Measurements from ENCODE around the gene S100A11. TPM values are rescaled to one million over a fixed set of nuclear protein-coding genes. Genes with fewer than 3 reads are reported as not detected.

S100A11 gene
- total and polyA plus RNA-seq, 7 experiments from 2014 or later: 28.6 to 442 (median 189) TPM

- Histone ChIP-seq H3K36me3 (ENCODE audit: control insufficient read depth in 2 of 3, insufficient read depth in 3 of 3, low read length in 3 of 3) (peaks cover 3 to 23% (median 15%) of the 10 kb centered on the region in 3 experiments), H3K27me3 (ENCODE audit: control insufficient read depth in 2 of 2, insufficient read depth in 2 of 2, low read length in 2 of 2) (no peaks in the 10 kb centered on the region), H3K4me3 (ENCODE audit: low read length) (peak overlapping the region; percentile 70), H3K4me1 (ENCODE audit: control insufficient read depth in 2 of 2, insufficient read depth in 2 of 2, low read length in 2 of 2) (peaks cover 21 to 22% of the 10 kb centered on the region in 2 donors), H3K9me3 (ENCODE audit: control insufficient read depth in 2 of 3, low read length in 3 of 3) (no peaks in the 10 kb centered on the region), H3K27ac (ENCODE audit: low read depth, low read length) (peak overlapping the region; percentile 81)
- no peak for ATAC-seq
- Mint-ChIP-seq H3K9me3 (peaks cover 0 to 1% (median 0%) of the 10 kb centered on the region in 11 donors), H3K36me3 (peaks cover 10 to 38% (median 12%) of the 10 kb centered on the region in 5 donors), H3K27ac (peak overlapping the region; percentile 95 to 100 (median 98)), H3K4me1 (peaks cover 26 to 57% (median 41%) of the 10 kb centered on the region in 7 donors), H3K27me3 (no peaks in the 10 kb centered on the region), H3K4me3 (peak overlapping the region; percentile 88 to 99 (median 96))
- CTCF ChIA-PET: interaction anchor here (0.9 to 3.5 kb wide), 7 partner anchors 8 to 151 kb away, joined by 3 to 27 read pairs (median 7); no protein-coding TSS in a partner anchor
- POLR2A ChIA-PET: interaction anchor here (0.6 to 4.4 kb wide), 8 partner anchors 12 to 137 kb away, joined by 3 to 90 read pairs (median 4); no protein-coding TSS in a partner anchor
- peak in 1 of 9 donors; percentile 19 for DNase-seq
- intact Hi-C loops (cut with micrococcal nuclease): loop anchor here (1.0 to 5.0 kb wide), 8 partner anchors 13 to 427 kb away; partner anchors contain the start of gene S100A10 (in 2 of the 2)
These were observed 1.1 kb downstream of the S100A11 start for GRCh38 chr1:152035539-152036266.

- H3K27ac ChIP-seq (ENCODE audit: low read depth, low read length): peak overlapping the region; percentile 81
- H3K4me1 Mint-ChIP-seq: peaks cover 26 to 60% (median 41%) of the 10 kb centered on the region in 7 donors
- peak overlapping the region; percentile 70 for H3K4me3 ChIP-seq (ENCODE audit: low read length)
- H3K27me3 Mint-ChIP-seq: no peaks in the 10 kb centered on the region
- H3K27ac Mint-ChIP-seq: peak overlapping the region; percentile 95 to 100 (median 98)
- no peaks in the 10 kb centered on the region for H3K27me3 ChIP-seq (ENCODE audit: control insufficient read depth in 2 of 2, insufficient read depth in 2 of 2, low read length in 2 of 2)
- intact Hi-C loops (cut with micrococcal nuclease): loop anchor here (1.0 to 5.0 kb wide), 9 partner anchors 13 to 427 kb away; partner anchors contain the start of gene S100A10 (in 2 of the 2)
- H3K36me3 ChIP-seq (ENCODE audit: control insufficient read depth in 2 of 3, insufficient read depth in 3 of 3, low read length in 3 of 3): peaks cover 3 to 23% (median 15%) of the 10 kb centered on the region in 3 experiments
- H3K36me3 Mint-ChIP-seq: peaks cover 10 to 42% (median 17%) of the 10 kb centered on the region in 5 donors
- H3K9me3 Mint-ChIP-seq: peaks cover 0 to 3% (median 0%) of the 10 kb centered on the region in 11 donors
- POLR2A ChIA-PET: interaction anchor here (0.5 to 4.4 kb wide), 11 partner anchors 13 to 580 kb away, joined by 3 to 90 read pairs (median 3); no protein-coding TSS in a partner anchor
- ATAC-seq (peak; percentile 82), DNase-seq (peak in 8 of 9 donors; percentile 60 to 78 (median 74))
- H3K9me3 ChIP-seq (ENCODE audit: control insufficient read depth in 2 of 3, low read length in 3 of 3): no peaks in the 10 kb centered on the region
- peak overlapping the region; percentile 88 to 99 (median 96) for H3K4me3 Mint-ChIP-seq
- peaks cover 21 to 22% of the 10 kb centered on the region in 2 donors for H3K4me1 ChIP-seq (ENCODE audit: control insufficient read depth in 2 of 2, insufficient read depth in 2 of 2, low read length in 2 of 2)
- CTCF ChIA-PET: interaction anchor here (0.7 to 3.5 kb wide), 14 partner anchors 9 to 423 kb away, joined by 3 to 27 read pairs (median 4); no protein-coding TSS in a partner anchor
These were observed 1.9 kb downstream of the S100A11 start for GRCh38 chr1:152034654-152035538.

- Mint-ChIP-seq H3K4me3 (peak overlapping the region; percentile 88 to 99 (median 96)), H3K4me1 (peaks cover 29 to 62% (median 43%) of the 10 kb centered on the region in 7 donors), H3K27ac (peak overlapping the region; percentile 95 to 100 (median 98)), H3K9me3 (peaks cover 0 to 3% (median 0%) of the 10 kb centered on the region in 11 donors), H3K27me3 (no peaks in the 10 kb centered on the region), H3K36me3 (peaks cover 10 to 47% (median 21%) of the 10 kb centered on the region in 5 donors)
- no peaks in the 10 kb centered on the region for H3K27me3 ChIP-seq (ENCODE audit: control insufficient read depth in 2 of 2, insufficient read depth in 2 of 2, low read length in 2 of 2)
- ATAC-seq (no peak), DNase-seq (no peak)
- CTCF ChIA-PET: interaction anchor here (0.5 to 3.5 kb wide), 13 partner anchors 10 to 424 kb away, joined by 3 to 27 read pairs (median 3); no protein-coding TSS in a partner anchor
- H3K36me3 ChIP-seq (ENCODE audit: control insufficient read depth in 2 of 3, insufficient read depth in 3 of 3, low read length in 3 of 3): peaks cover 3 to 23% (median 15%) of the 10 kb centered on the region in 3 experiments
- peak overlapping the region; percentile 81 for H3K27ac ChIP-seq (ENCODE audit: low read depth, low read length)
- H3K4me3 ChIP-seq (ENCODE audit: low read length): peak overlapping the region; percentile 70
- intact Hi-C loops (cut with micrococcal nuclease): loop anchor here (1.0 to 2.0 kb wide), 3 partner anchors 21 to 100 kb away; partner anchors contain the start of gene S100A10 (in 1 of the 2)
- no peaks in the 10 kb centered on the region for H3K9me3 ChIP-seq (ENCODE audit: control insufficient read depth in 2 of 3, low read length in 3 of 3)
- H3K4me1 ChIP-seq (ENCODE audit: control insufficient read depth in 2 of 2, insufficient read depth in 2 of 2, low read length in 2 of 2): peaks cover 21 to 22% of the 10 kb centered on the region in 2 donors
- POLR2A ChIA-PET: interaction anchor here (0.5 to 4.4 kb wide), 9 partner anchors 13 to 579 kb away, joined by 3 to 90 read pairs (median 3); no protein-coding TSS in a partner anchor
These were observed 2.5 kb downstream of the S100A11 start for GRCh38 chr1:152034324-152034653.

GRCh38 chr1:152029929-152030211, 6.9 kb downstream of the S100A11 start:
- no peak for DNase-seq
- Mint-ChIP-seq H3K36me3 (peaks cover 10 to 48% (median 27%) of the 10 kb centered on the region in 5 donors), H3K9me3 (peaks cover 0 to 3% (median 0%) of the 10 kb centered on the region in 11 donors), H3K4me3 (no peak overlapping the region), H3K27ac (peak overlapping the region in 4 of 9 donors; percentile 14 to 89 (median 56)), H3K27me3 (no peaks in the 10 kb centered on the region), H3K4me1 (peaks cover 38 to 56% (median 43%) of the 10 kb centered on the region in 7 donors)
- intact Hi-C loops (cut with micrococcal nuclease): no loop called here
- no peak for ATAC-seq
- H3K9me3 ChIP-seq (ENCODE audit: control insufficient read depth in 2 of 3, low read length in 3 of 3): no peaks in the 10 kb centered on the region
- H3K36me3 ChIP-seq (ENCODE audit: control insufficient read depth in 2 of 3, insufficient read depth in 3 of 3, low read length in 3 of 3): peaks cover 3 to 23% (median 15%) of the 10 kb centered on the region in 3 experiments
- no peak overlapping the region for H3K4me3 ChIP-seq (ENCODE audit: low read length)
- no peaks in the 10 kb centered on the region for H3K27me3 ChIP-seq (ENCODE audit: control insufficient read depth in 2 of 2, insufficient read depth in 2 of 2, low read length in 2 of 2)
- POLR2A ChIA-PET: interaction anchor here (1.2 kb wide), 2 partner anchors 10 to 18 kb away, joined by 3 to 4 read pairs; no protein-coding TSS in a partner anchor
- CTCF ChIA-PET: interaction anchor here (1.1 kb wide), 1 partner anchor 10 kb away, joined by 4 read pairs; no protein-coding TSS in a partner anchor
- no peak overlapping the region for H3K27ac ChIP-seq (ENCODE audit: low read depth, low read length)
- H3K4me1 ChIP-seq (ENCODE audit: control insufficient read depth in 2 of 2, insufficient read depth in 2 of 2, low read length in 2 of 2): peaks cover 19 to 21% of the 10 kb centered on the region in 2 donors

GRCh38 chr1:152029144-152029928, 7.5 kb downstream of the S100A11 start:
- Histone ChIP-seq H3K27me3 (ENCODE audit: control insufficient read depth in 2 of 2, insufficient read depth in 2 of 2, low read length in 2 of 2) (no peaks in the 10 kb centered on the region), H3K27ac (ENCODE audit: low read depth, low read length) (no peak overlapping the region), H3K36me3 (ENCODE audit: control insufficient read depth in 2 of 3, insufficient read depth in 3 of 3, low read length in 3 of 3) (peaks cover 3 to 23% (median 15%) of the 10 kb centered on the region in 3 experiments), H3K9me3 (ENCODE audit: control insufficient read depth in 2 of 3, low read length in 3 of 3) (no peaks in the 10 kb centered on the region), H3K4me1 (ENCODE audit: control insufficient read depth in 2 of 2, insufficient read depth in 2 of 2, low read length in 2 of 2) (peaks cover 16 to 17% of the 10 kb centered on the region in 2 donors), H3K4me3 (ENCODE audit: low read length) (no peak overlapping the region)
- peaks cover 0 to 4% (median 0%) of the 10 kb centered on the region in 11 donors for H3K9me3 Mint-ChIP-seq
- DNase-seq (no peak), ATAC-seq (peak; percentile 62)
- H3K27me3 Mint-ChIP-seq: no peaks in the 10 kb centered on the region
- peaks cover 34 to 56% (median 38%) of the 10 kb centered on the region in 7 donors for H3K4me1 Mint-ChIP-seq
- H3K36me3 Mint-ChIP-seq: peaks cover 10 to 45% (median 27%) of the 10 kb centered on the region in 5 donors
- no peak overlapping the region for H3K4me3 Mint-ChIP-seq
- intact Hi-C loops (cut with micrococcal nuclease): no loop called here
- ChIA-PET CTCF (interaction anchor here (1.1 to 1.7 kb wide), 2 partner anchors 10 to 28 kb away, joined by 4 read pairs; no protein-coding TSS in a partner anchor), POLR2A (interaction anchor here (1.2 kb wide), 1 partner anchor 19 kb away, joined by 4 read pairs; no protein-coding TSS in a partner anchor)
- H3K27ac Mint-ChIP-seq: peak overlapping the region in 7 of 9 donors; percentile 3 to 74 (median 44)

Measured in naive thymus-derived CD4-positive, alpha-beta T cell (primary cell).